ENCODE results near the gene SULT1C4. TPM values are rescaled to one million over a fixed set of nuclear protein-coding genes. Genes with fewer than 3 reads are reported as not detected.

Gene SULT1C4
- total RNA-seq, 2 donors from 2014 or later = 2.7 to 2.8 TPM

DNA sequence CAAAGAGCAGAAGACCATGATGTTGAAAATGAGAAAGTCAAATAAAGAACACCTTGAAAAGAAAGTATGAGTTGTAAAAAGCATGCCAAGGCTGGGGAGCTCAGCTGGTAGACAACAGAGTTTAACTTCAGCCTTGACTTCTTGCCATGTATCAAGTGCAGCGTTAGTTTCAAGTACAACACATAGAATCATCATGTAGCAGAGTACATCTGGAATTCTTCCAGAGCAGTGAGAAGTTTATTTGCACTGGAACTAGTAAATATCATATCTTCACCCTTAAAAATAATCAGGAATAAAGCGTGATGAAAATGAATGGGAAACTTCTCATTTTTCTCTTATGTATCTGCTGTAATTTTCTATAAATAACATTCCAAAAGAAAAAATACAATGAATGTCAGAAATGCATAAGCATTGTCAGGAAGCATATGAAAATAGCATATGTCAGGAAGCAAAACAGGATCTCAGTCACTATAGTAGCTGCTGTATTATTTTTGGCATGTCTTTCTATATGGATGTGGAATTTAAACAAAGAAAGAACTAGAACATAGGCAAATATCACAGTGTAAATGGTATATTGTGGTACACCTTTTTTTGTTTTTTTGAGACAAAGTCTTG lies 10.1 kb upstream of the SULT1C4 start:
- no peak for DNase-seq (ENCODE audit: low spot score)
- intact Hi-C loops (cut with DNase I) = no loop called here

DNA sequence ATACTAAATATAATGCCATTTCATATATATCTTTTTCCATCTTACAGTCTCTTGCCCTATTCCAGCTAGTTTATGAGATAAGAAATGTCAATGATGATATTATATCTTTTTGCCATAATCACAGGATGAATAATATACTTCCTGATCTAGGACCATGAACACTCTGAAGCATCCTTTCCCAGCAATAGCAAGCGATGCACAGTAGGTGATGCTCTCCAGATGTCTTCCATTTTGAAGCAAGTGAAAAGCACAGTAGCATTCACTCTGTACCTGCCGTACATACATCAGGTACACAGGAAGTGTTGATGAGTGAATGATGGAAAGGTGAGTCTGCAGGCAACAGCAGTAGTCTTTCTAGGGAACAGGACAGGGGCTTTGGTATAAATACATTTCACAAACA lies 8.6 kb upstream of the SULT1C4 start:
- intact Hi-C loops (cut with DNase I) = no loop called here
- DNase-seq (ENCODE audit: low spot score) = no peak

DNA sequence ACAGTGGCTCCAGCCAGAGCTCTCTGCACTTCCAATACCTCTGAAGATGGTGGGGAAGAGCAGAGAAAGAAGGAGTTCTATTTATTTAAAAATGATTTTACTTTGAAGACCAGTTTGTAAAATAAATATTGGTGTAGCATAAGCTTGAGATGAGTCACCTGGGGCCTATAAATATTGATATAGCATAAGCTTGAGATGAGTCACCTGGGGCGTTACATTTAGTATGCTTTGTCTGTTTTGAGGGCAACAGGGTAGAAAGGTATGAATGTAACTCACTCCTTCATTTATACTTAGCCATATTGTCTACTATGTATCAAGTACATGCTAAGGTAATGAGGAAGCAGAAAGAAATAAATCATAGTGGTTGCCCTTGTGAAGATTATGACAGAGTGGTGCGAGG lies 7.7 kb upstream of the SULT1C4 start:
- intact Hi-C loops (cut with DNase I) = no loop called here

DNA sequence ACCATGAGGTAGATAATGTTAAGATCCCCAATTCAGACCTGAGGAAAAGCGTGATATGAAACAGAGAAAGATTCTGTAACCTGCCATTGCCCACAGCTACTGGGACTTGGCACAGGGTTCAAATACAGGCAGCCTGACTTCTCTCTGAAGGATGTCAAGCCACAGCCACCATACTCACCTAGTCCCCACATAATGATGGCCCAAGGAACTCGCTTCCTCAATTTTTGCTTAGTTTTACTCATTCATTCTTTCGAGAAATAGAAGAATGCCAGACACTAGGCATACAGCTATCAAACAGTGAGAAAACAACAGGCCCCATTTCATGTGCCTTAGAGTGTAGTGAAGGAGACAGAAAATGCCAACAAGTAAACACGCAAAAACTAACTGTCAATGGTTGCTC lies 980 bp upstream of the SULT1C4 start:
- intact Hi-C loops (cut with DNase I) = no loop called here
- no peak for DNase-seq (ENCODE audit: low spot score)

More for the DNA sequence above, 7.7 kb upstream of the SULT1C4 start:
- DNase-seq (ENCODE audit: low spot score) = no peak

DNA sequence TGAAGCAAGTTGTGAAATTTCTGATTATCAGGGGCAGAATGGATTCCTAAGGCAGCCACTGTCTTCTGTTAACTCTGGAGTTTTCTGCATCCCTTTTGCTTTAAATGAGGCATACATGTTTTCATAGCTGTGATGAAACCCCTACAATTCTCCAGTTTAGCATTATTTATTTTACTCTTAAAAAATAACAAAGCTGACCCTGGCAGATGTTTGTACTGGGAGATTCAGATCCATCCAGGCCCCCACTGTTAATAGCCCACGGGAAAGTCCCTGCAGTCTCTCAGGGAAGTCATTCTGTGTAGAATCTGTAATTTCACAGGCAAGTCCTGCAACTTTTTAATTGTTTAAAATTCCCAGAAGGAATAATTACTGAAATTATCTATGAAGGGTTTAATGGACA lies 353 bp upstream of the SULT1C4 start:
- DNase-seq (ENCODE audit: low spot score) = no peak
- intact Hi-C loops (cut with DNase I) = no loop called here

GRCh38 chr2:108378851-108379250 lies 1.1 kb downstream of the SULT1C4 start:
- DNase-seq (ENCODE audit: low spot score) = no peak
- intact Hi-C loops (cut with DNase I) = no loop called here

- intact Hi-C loops (cut with DNase I) = no loop called here
- DNase-seq (ENCODE audit: low spot score) = no peak
These were observed 4.4 kb downstream of the SULT1C4 start for GRCh38 chr2:108382196-108382595.

DNA sequence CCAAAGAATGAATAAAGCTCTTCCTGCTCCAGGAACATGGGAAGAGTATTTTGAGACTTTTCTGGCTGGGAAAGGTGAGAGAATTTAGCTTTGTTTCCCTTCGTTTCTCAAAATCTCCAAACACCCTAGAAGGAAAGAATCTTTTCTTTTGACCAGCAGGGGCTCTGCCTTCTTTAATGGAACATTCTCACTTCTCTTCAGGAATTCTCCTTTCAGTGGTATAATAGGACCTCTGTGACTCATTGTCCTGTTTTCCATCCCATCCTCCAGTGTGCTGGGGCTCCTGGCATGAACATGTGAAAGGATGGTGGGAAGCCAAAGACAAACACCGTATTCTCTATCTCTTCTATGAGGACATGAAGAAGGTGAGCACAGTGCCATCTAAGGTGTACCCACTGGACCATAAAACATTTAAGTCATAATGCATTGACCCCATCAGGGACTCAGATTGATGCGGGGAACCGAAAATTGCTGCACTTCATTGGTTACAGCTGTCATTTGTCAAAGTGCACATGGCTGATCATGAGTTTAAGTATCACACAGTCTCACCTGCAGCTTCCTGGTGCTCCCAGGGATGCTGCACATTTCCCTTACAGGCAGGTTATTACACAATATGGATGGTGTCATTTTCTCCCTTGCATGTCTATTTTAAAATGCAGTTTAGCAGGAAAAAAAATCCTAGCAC lies 5.5 kb downstream of the SULT1C4 start:
- intact Hi-C loops (cut with DNase I) = no loop called here
- DNase-seq (ENCODE audit: low spot score) = no peak

DNA sequence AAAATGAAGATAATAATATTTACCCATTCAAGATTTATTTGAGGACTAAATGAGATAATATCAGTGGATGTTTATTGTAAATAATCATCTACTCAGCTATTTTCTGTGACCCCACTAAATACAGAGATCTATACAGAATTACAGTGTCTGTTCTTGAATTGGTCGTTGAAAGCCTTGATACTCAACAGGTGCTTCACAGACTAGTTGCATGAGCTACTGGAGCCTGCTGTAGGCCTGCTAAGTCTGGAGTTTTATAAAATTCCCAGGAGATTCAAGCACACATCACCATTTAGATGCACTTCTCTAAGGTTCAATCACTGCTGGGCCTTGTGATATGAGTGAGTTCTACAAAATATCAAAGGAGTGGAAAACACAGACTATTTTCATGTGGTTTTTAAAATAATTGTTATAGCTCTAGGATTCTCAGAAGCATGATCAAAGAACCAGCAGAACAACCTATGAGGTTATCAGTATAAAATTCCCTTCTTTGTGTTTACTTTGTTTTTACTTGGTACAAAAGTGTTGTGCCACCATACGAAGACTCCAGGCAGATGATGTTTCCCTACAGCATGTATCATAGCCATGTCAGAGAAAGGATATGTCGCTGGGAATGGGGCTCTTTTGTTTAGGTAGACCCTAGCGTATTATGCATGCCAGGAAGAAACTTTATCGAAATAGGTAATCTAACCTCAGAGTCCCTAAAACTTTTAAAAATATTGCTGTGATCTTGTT lies 7.1 kb downstream of the SULT1C4 start:
- intact Hi-C loops (cut with DNase I) = no loop called here
- DNase-seq (ENCODE audit: low spot score) = no peak

- intact Hi-C loops (cut with DNase I) = no loop called here
- DNase-seq (ENCODE audit: low spot score) = no peak
These were observed 7.8 kb downstream of the SULT1C4 start for GRCh38 chr2:108385411-108386071.

GRCh38 chr2:108388045-108388444 lies 10.3 kb downstream of the SULT1C4 start:
- intact Hi-C loops (cut with DNase I) = no loop called here
- no peak for DNase-seq (ENCODE audit: low spot score)

DNA sequence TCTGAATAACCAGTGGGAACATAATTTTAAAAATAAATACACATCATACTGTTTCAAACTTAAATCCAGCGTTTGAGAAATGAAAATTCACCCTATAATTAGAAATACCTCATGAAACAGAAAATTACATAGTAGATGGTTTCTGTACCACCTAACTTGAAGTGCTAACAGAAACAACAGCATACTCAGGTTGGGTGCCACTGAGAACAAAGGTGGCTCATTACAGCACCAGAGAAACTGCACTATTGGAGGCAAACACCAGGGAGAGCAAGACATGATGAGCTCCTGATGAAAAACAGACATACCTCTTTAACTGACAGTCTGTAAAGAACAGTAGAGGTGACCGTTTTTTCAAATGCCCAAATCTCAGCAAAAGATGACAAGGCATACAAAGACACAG lies 12.6 kb downstream of the SULT1C4 start:
- intact Hi-C loops (cut with DNase I) = no loop called here
- DNase-seq (ENCODE audit: low spot score) = no peak

GRCh38 chr2:108392029-108392428 lies 14.3 kb downstream of the SULT1C4 start:
- no peak for DNase-seq (ENCODE audit: low spot score)
- intact Hi-C loops (cut with DNase I) = no loop called here

GRCh38 chr2:108393197-108393596 lies 15.4 kb downstream of the SULT1C4 start:
- no peak for DNase-seq (ENCODE audit: low spot score)
- intact Hi-C loops (cut with DNase I) = no loop called here

DNA sequence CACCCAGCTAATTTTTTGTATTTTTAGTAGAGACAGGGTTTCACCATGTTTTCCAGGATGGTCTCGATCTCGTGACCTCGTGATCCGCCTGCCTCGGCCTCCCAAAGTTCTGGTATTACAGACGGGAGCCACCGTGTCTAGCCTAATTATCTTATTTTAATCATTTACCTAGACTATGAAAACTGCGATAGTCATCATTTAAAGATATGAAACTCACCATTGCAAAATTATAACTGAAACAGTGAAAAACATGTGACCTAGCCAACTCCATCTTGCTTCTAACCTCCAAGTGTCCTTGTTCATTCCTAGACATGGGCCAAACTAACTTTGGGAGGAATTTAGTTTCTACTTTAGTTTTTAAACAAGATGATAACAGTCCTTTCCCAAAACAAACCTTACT lies 17.4 kb downstream of the SULT1C4 start:
- DNase-seq (ENCODE audit: low spot score) = no peak
- intact Hi-C loops (cut with DNase I) = no loop called here

GRCh38 chr2:108396845-108397244 lies 19.1 kb downstream of the SULT1C4 start:
- DNase-seq (ENCODE audit: low spot score) = no peak
- intact Hi-C loops (cut with DNase I) = no loop called here

- no peak for DNase-seq (ENCODE audit: low spot score)
- intact Hi-C loops (cut with DNase I) = no loop called here
These were observed 21.7 kb downstream of the SULT1C4 start for GRCh38 chr2:108399479-108399878.

DNA sequence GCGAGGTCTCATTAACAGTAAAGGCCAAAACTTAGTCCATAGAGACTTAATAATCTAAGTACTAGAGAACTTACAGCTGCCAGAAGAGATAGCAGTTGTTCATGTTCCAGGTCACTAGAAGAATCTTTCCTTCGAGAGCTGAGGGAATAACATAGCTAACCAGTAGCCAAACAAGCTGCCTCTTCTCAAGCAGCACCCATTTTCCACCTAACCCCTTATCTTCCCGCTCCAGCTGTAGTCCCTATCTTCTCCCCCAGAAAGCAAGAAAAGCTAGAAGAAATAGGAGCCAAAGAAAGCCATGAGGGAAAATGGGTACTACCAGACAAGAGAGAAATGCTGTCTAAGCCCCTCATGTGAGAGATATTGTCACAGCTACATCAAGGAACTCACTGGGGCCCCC lies 24.0 kb downstream of the SULT1C4 start:
- intact Hi-C loops (cut with DNase I) = no loop called here
- no peak for DNase-seq (ENCODE audit: low spot score)

- intact Hi-C loops (cut with DNase I) = no loop called here
- no peak for DNase-seq (ENCODE audit: low spot score)
These were observed 25.7 kb downstream of the SULT1C4 start for GRCh38 chr2:108403494-108403893.

- no peak for DNase-seq (ENCODE audit: low spot score)
- intact Hi-C loops (cut with DNase I) = no loop called here
These were observed 27.1 kb downstream of the SULT1C4 start for GRCh38 chr2:108404784-108405397.
